Activated gamma-delta T cell treated with anti-CD3 and anti-CD28 coated beads, Interleukin-2, amount 50 U/mL, for 16 hours (primary cell): ENCODE results near the gene MTOR.
"Not testable (repeated sequence)": the region's sequence is repeated elsewhere in the genome, so short reads cannot be mapped to it uniquely, and the experiment has no call there.

ENCODE experiments used
- DNase-seq: peaks from one replicate; pipeline ENCODE4 v3.0.0-alpha.2; 2020; ENCODE audit warnings: low read depth

The MTOR gene

DNA sequence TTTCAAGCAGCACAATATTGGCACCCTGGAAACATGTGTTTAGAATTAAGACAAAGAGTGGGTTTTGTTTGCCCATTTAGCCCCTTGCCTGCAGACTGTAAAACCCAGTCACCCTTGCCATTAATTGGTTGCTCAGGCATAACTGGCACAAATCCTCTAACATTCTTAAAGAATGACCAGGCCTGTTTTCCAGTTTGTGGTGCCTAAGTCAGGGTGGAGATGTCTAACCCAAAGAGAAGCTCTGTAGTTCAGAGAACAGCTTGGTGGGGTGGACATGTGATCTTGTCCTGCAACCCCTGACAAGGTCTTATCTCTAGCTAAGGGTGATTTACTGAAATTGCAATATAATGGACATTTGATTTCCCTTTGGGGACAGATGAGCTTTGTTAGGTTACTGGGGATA lies 82.0 kb downstream of the MTOR start:
- DNase-seq: no peak

DNA sequence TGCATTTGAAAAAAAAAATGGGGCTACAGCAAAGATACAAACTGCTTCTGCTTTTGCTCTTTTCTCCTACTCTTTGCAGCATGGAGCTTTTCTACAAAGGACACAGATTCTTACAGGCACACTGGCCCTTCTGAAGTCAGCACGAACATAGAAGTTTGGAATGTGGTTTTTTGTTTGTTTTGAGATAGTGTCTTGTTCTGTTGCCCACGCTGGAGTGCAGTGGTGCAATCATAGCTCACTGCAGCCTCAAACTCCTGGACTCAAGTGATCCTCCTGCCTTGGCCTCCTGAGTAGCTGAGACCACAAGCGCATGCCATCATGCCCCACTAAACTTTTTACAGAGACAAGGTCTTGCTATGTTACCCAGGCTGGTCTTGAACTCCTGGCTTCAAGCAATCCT lies 82.6 kb downstream of the MTOR start:
- DNase-seq: not testable (repeated sequence)

DNA sequence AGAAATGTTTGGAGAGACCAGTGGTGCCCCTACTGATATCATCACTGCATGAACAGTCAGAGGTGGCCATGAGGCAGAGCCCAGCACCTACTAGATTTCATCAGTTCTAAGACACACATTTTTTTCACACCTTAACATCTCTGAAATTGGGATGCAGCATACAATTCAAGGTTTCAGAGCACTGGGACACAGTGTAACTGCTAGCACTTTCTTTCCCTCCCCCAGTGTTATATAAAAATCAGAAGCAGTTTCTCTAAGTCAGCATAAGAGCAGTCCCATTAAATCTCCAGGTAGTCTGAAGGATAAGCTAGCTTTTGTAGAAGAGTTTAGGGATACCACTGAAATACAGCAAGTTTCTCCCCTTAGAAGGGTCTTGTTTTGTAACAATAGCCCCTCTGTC lies 83.2 kb downstream of the MTOR start:
- DNase-seq: no peak

DNA sequence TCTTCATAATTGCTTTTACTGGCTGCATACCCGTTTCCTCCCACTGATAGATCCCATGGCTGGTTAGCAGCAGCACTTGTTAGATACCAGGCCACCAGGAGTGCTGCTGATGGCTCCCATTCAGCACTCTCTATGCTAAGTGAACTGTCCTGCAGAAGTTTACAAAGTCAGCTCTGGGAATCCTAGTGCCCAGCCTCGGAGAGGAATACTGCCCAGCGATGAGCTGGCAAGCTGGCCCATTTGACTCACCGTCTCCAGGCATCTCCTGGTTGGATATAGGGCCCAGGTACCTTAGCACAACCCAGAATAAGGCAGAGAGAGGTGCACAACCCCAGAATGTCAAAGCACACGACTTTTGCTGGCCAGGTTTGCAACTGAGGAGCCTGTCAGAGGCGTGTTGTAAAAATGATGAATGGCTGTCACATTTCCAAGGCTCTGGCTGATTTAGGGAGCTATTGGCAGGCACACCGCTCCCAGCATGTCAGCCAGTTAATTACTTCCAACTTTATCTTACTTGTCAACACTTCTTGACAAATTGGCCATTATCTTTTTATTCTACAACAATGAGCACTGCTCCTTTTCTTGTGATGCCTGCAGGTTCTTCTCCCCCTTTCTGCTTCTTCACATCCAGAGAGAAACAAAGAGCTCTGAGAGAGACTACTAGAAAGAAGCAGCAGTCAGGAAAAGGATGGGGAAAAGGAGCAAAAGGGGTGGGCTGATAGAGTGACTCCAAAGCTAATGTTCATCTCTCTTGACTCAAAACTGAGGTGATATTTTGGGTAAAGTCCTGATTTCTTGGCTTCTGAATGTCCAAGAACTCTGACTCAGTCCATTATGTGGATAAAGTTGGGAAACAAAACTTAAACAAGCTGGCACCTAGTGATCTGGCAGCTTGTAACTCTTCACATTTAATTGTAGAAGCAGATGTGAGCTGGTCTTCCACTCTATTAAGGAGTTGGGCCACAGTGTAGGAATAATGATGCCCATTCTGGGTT lies 84.0 kb downstream of the MTOR start:
- no peak for DNase-seq

DNA sequence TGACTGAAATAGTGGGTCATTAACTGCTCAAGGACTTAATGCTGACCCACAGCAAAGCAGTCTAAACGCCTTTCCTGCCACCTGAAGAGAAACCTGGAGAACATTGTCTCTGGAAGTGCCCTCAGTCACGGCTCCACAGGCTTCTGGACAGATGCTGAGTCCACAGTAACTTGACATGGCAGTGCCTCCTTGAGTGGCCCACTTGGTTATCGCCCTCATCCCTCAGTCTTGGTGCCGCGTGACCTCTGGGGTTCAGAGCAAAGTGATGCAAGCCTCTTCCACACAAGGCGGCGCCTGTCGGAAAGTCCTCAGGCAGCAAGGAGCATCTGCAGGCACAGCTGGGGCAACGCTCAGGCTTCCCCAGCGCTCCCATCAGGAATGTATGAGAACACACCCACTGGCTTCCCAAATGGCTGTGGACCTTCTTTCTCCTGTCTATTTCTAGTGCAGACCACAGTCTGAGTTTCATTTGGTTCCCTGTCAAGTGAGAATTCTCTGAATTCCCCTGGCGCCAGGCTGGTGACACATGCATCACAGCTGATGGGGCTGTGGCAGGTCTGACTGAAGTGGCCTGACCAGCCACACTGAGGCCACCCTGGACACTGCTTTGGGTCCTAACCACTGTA lies 86.2 kb downstream of the MTOR start:
- no peak for DNase-seq

DNA sequence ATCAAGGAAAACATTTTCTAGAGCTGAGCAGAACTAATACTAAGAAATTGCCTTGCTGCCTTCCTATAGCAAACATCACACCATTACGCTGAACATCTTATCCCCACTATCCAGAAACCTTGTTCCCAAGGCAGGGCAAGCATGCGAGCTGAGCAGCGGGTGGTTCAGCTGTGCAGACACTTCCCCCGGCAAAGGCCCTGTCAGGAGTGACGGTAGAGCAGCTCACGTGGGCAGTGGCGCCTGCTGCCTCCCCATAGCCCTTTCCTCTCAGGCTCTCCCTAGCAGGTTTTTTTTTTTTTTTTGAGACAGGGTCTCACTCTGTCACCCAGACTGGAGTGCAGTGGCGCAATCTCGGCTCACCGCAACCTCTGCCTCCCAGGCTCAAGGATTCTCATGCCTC lies 86.9 kb downstream of the MTOR start:
- no peak for DNase-seq

DNA sequence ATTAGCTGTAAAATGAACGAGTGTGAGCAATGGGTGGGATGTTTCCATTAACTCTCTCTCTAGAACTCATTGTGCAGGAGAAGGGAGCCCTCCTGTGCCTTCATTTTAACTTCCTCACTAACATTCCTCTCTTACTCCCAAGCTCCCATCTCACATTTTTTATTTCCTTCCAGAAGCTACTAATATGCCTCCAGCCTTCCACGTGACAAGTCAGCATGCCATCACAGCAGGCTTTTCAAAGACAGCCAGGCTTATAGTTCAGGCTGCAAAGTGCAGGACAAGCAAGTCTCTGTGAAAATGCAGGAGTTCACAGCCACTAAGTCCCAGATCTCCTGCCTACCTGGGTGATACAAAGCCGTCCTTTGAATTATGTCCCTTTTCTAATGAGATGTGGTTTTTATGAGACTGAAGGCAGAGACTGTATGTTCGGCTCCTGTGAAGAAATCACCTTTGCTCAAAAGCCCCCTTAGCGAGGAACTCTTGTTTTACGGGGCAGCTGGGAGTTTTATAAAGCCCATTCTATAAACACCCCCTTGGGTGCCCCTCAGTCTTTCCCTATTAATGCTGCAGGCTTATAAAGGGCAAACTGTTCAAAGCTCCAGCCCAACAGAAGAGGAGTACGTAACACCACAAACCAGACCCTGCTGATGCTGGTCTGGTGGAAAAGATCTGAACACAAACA lies 87.9 kb downstream of the MTOR start:
- DNase-seq: no peak

DNA sequence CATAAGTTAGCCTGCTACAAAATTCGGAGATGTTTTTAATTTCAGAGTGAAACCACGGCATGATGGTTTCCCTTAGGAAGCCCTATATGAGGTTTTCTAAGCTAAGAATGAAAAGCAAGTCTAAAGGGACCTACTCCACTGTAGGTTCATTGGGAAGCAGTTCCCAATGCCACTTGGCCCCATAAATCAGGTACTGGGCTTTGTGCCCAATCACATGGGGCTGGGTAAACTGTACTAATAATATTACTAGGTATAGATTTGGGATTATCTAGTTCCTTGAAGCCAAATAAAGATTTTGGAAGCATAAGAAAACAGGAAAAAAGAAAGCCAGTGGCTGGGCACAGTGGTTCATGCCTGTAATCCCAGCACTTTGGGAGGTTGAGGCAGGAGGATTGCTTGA lies 92.2 kb downstream of the MTOR start:
- no peak for DNase-seq

DNA sequence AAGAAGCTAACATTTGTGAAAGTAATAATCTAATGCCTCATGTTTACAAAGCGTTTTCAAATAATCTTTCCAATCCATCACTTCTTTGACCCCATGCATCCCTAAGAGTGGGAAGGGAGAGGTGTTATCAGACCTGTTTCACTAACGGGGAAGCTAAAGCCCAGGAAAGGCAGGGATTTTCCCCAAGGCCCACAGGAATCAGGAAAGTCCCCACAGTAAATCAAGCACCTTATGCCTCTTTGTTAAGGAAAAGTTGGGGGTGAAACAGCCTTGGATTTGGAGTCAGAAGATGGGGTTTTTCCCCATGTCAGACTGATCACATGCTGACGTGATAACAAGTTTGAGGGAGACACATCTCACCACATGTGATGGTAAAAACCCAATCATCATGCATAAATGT lies 93.1 kb downstream of the MTOR start:
- no peak for DNase-seq

DNA sequence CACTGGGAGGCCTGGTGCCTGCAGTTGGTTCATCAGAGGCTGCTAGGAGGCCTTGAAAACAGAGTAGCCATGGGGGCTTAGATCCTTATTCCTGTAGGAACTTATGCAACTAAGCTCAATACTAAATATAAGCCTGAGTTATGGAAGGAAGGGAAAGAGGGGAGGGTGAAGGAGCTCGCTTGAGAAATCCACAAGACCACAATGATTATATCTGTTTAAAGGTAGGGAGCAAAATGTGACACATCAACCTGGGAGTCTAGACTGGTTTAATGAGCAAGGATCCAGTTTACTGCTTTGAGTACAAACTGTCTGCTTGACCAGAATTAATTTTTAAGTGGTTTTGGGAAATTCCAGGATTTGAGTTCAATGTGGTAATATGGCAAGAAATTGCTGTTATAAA lies 93.6 kb downstream of the MTOR start:
- no peak for DNase-seq

DNA sequence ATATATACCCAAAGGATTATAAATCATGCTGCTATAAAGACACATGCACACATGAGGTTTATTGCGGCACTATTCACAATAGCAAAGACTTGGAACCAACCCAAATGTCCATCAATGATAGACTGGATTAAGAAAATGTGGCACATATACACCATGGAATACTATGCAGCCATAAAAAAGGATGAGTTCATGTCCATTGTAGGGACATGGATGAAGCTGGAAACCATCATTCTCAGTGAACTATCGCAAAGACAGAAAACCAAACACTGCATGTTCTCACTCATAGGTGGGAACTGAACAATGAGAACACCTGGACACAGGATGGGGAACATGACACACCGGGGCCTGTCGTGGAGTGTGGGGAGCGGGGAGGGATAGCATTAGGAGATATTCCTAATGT lies 95.6 kb downstream of the MTOR start:
- DNase-seq: not testable (repeated sequence)

DNA sequence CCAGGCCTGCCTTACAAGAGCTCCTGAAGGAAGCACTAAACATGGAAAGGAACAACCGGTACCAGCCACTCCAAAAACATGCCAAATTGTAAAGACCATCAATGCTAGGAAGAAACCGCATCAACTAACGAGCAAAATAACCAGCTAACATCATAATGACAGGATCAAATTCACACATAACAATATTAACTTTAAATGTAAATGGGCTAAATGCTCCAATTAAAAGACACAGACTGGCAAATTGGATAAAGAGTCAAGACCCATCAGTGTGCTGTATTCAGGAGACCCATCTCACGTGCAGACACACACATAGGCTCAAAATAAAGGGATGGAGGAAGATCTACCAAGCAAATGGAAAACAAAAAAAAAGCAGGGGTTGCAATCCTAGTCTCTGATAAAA lies 99.6 kb downstream of the MTOR start:
- DNase-seq: not testable (repeated sequence)

DNA sequence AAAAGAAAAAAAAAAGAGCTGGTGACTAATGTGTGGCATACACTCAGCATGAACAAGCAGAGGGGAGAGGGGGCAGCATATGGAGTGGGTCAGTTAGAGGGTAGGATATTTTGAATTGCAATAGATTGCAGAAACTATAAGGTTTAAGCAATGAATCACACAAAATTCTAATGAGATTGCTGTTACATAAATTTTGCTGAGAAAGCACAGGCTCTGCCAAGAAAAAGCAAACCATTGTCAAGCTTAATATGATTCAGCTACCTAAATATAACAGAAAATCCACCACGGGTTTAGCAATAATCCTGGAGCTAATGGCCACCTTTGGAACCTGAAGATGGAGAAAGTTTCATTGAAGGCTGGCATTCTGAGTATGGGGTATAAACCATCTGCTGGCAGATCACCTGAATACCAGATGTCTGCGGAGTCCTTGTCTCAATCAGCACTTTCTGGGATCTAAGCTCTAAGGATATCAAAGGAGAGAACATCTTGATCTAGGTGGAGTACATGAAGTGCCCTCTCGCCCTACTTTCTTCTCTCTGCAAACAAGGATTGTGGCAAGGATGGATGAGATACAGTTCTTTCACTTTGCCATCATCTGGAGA lies 103.5 kb downstream of the MTOR start:
- DNase-seq: no peak

DNA sequence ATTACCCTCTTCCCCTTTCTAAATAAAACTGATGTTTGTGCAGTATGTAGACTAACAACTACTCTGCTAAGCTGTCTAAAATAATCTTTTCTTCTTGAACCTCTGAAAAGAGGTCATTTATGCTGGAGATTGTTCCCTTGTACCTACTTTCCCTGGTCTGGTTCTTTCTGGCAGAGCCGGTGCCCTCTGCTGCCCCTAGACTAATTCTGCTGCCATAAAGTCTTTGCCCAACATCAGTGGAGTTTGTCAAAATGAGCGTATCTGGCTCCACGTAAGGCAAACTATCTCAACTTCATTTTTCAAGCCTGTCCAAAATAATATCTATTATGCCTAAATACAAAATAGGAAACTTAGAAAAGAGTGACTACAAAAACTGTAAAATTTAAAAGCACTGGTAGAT lies 104.1 kb downstream of the MTOR start:
- DNase-seq: no peak

DNA sequence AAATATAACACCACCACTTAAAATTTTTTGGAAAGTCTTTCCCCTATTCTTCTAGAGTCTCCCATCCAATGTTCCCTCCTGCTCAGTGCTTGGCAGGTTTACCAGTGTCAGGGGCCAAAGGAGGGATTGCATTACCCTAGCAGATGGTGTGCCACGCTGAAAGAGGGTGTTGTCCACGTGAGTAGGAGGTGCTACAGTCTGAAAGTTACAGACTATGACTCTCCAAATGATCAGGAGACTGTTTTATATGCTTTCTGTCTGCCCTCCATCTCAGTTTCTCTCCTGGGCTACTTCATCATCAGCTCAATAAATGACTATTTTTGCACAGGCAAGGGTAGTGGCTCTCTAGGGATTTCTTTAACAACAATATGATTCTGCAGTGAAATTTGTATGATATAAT lies 104.5 kb downstream of the MTOR start:
- DNase-seq: no peak

DNA sequence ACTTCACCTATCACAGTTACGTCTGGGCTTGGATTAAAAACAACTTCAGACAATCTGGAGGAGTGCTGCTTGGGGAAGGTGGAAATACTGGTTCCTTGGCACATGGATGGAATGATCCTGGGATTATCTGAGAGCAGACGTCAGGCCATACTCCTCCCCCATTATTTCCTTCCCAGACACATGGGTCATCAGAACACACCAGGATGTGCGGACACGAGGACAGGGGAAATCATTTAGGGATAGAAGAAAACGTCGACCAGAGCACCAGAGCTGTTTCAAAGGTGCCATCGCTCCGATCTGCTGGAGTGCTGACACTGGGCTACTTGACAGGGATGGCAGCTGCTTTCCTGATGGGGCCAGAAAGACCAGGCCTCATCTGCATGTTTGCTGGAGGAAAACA lies 105.0 kb downstream of the MTOR start:
- no peak for DNase-seq

DNA sequence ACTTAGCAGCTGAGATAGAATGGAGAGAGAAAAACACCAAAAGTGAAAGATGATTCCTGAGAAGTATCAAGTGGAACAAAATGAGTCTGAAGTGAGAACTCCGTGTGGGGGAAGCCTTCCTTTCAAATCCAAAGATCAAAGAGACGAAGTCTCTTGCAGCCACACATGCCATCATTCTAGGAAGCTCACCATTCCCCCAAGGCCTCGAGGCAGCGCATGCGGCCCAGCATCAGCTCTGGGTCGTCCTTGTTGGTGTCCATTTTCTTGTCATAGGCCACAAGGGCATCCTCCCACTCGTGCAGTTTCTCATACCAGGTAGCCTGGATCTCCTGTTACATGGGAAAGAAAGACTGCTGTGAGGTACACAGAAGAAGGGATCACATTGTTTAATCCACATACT lies 105.4 kb downstream of the MTOR start:
- no peak for DNase-seq

DNA sequence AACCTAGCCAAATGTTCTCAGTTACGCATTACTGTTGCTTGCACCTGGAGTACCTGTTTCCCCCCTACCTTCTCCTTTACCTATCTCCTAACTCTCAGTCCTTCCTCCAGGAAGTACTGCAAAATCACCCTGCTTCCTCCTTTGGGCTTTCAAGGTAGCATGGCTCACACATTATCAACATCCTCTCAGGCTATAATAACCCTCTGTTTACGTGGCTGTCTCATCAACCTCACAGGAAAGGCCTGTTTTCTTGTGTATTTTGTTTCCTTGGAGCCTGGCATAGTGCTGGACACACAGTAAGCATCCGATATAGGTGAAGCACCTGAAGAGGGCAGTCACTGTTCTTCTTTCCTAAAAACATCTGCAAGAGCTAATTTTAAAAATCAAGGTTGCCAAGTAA lies 105.9 kb downstream of the MTOR start:
- no peak for DNase-seq

DNA sequence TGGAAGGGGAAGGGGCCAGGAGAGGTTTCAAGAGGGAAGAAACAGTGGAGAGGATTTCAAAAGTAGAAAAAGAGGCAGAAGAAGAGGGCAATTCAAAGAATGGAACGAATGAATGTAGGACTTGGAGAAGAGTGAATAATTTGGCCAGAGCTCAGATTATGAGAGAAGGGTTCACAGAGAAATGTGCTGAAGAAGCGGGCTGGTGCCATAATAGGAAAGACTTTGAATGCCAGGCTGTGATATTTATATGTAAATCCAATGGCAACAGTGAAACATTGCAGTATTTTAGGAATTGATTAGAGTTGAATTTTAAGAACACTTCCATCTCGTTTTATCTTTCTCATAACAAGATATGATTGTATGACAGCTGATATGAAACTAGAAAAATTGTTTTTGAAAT lies 109.2 kb downstream of the MTOR start:
- DNase-seq: no peak

DNA sequence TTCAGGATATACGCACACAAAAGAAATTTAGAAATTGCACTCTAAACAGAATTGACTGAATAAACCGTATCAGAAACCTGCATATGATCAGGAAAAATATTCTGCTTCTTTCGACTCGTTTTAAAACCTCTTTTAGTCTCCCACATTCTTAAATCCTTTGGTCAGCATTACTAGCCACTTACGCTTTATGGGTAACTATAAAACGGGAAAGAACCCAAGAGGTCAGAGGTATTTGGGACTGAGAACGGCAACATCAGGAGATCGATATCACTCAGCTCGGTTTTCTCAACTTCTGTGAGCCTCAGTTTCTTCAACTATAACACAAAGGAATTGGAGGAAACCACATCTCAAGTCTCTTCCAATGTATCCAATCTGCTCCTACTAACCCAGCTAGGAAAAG lies 109.6 kb downstream of the MTOR start:
- no peak for DNase-seq

DNA sequence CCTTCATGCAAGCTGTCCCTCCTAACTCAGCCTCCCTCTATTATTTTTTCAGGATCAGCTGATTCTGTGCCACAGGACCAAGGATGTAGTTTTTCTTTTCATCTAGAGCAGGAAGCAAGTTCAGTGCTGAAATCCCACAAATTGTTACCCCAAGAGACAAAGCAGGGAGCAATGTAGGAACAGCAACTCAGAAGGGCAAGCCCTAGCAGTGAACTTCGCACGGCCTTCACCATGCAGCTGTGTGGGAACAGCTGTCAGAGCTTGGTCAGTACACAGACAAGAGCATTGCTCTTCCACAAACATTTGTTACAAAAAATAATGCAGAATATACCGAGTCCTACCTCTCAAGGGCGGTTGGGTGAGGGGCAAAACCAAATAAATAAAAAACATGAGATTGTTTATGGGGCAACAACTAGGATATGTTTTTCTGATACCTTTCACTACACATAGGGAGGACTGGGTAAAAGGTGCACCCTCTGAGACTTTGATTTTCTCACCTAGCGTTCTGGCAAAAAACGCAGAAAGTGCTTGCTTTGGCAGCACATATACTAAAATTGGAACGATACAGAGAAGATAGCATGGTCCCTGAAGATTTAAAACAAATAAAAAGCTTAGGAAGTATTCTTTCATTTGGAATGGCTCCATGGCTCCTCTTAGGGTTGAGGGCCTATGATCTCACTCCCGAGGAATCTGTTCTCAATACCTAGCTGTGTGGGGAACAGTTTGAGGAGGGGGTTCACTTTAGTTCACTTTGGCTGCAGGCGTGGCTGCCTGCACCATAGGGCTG lies 110.3 kb downstream of the MTOR start:
- DNase-seq: no peak

DNA sequence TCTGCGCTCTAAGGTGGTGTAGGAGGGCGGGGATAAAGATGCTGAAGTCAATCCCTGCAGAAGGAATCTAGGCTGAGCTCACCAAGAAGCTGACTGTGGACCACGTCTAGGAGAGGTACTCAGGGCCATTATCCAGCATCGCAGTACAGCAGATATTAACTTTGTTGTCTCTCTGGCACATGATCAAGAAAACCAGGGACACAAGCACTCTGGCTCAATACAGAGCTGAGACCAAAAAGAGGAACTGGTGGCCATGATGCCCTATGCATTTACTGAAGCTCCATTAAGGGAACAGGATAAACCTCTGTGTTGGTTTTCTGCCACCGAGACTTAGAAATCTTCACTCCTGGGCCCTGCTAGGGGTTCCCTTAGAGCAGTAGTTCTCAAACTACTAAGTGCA lies 111.2 kb downstream of the MTOR start:
- DNase-seq: no peak
